Small intestine (tissue), 7 donors: Measurements from ENCODE around the gene CTNND2. TPM values are rescaled to one million over a fixed set of nuclear protein-coding genes. Genes with fewer than 3 reads are reported as not detected.

Source experiments
- DNase-seq, 2 donors: peaks; one replicate each; pipeline versions ENCODE4 v3.0.0 to v3.0.0-alpha.2; 2013
- FAIRE-seq: peaks from 2 replicates; lab custom pipeline; 2012; peaks lifted over from hg19 to GRCh38; lab: Jason Lieb, UNC
- H3K27ac ChIP-seq, 3 donors: one replicate each; pipeline ENCODE4 v1.5.1; 2013; ENCODE audit warnings: low read length in 2 of 3, mild to moderate bottlenecking in 2 of 3, control low read depth in 1 of 3, inconsistent platforms in 1 of 3, low read depth in 1 of 3, moderate library complexity in 1 of 3
- H3K27me3 ChIP-seq, 3 donors: one replicate each; pipeline ENCODE4 v1.6.1; 2013; ENCODE audit warnings: low read length in 3 of 3, inconsistent platforms in 1 of 3; ENCODE audit not compliant: control insufficient read depth in 3 of 3, insufficient read depth in 3 of 3
- H3K36me3 ChIP-seq, 3 donors: one replicate each; pipeline ENCODE4 v1.6.1; 2013; ENCODE audit warnings: low read length in 3 of 3, inconsistent platforms in 1 of 3, low read depth in 1 of 3, mild to moderate bottlenecking in 1 of 3, moderate library complexity in 1 of 3; ENCODE audit not compliant: control insufficient read depth in 3 of 3, insufficient read depth in 2 of 3
- H3K4me1 ChIP-seq, 3 donors: one replicate each; pipeline ENCODE4 v1.6.1; 2013; ENCODE audit warnings: low read length in 2 of 3, inconsistent platforms in 1 of 3, low read depth in 1 of 3, mild to moderate bottlenecking in 1 of 3, moderate library complexity in 1 of 3; ENCODE audit not compliant: control insufficient read depth in 3 of 3, insufficient read depth in 2 of 3
- H3K4me3 ChIP-seq, 3 donors: one replicate each; pipeline ENCODE4 v1.5.1; 2013; ENCODE audit warnings: low read length in 3 of 3, control low read depth in 1 of 3, inconsistent platforms in 1 of 3, low read depth in 1 of 3, mild to moderate bottlenecking in 1 of 3, moderate library complexity in 1 of 3
- H3K9me3 ChIP-seq, 2 donors: one replicate each; pipeline ENCODE4 v1.6.1; 2013; ENCODE audit warnings: low read depth in 1 of 2, low read length in 1 of 2; ENCODE audit not compliant: control insufficient read depth in 2 of 2, insufficient read depth in 1 of 2
- WGBS, 3 donors: extraction: QIAGEN DNeasy Blood & Tissue Kit; methylation state at CpG; one replicate each; pipeline ENCODE4 v1.1.7; 2013; 5-methylcytosine and 5-hydroxymethylcytosine counted together
- polyA plus RNA-seq, 4 donors: library from polyadenylated mRNA; stranded (reverse) in 3 of 4; unstranded in 1 of 4; fragments of 200-250 nt in 3 of 4; fragments of 120-200 nt in 1 of 4; gene quantifications; one replicate each; pipeline versions ENCODE4 v1.2.1 to v1.2.3, GENCODE V29; 2013
- donor health status: healthy with polysubstance abuse.
- donor health status: control.
- donor health status: control.
- donor health status: Bipolar disorder and iron deficiency.
- donor health status: healthy.

The CTNND2 gene
- polyA plus RNA-seq, 4 donors = 1.1 to 3.0 TPM; not detected in 2

DNA sequence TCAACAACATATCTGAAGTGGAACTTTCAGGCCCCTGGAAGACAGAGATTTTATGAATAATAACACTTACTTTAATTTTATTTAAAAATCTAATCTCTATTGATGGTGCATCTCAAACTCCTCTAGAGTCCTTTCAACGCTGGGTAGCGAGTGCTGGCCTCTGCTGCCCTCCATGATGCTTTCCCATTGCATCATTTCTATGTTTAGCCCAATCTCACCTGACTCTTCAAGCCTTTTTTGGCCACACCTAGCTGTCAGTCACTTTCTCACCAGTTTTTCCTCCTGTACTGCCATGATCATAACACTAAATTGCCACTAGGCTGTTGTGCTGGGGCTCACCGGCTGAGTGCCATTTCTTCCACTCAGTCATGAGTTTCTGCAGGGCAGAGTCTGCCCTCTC lies 747.1 kb downstream of the CTNND2 start:
- Histone ChIP-seq H3K36me3 (no peaks in the 10 kb centered on the region), H3K27ac (no peak overlapping the region), H3K4me1 (no peaks in the 10 kb centered on the region), H3K9me3 (no peaks in the 10 kb centered on the region), H3K4me3 (no peak overlapping the region), H3K27me3 (no peaks in the 10 kb centered on the region)
- FAIRE-seq (no peak), DNase-seq (no peak)
- 75 to 90% (median 86%) methylated on average over 3 of the region's 3 CpGs for WGBS, 3 donors

DNA sequence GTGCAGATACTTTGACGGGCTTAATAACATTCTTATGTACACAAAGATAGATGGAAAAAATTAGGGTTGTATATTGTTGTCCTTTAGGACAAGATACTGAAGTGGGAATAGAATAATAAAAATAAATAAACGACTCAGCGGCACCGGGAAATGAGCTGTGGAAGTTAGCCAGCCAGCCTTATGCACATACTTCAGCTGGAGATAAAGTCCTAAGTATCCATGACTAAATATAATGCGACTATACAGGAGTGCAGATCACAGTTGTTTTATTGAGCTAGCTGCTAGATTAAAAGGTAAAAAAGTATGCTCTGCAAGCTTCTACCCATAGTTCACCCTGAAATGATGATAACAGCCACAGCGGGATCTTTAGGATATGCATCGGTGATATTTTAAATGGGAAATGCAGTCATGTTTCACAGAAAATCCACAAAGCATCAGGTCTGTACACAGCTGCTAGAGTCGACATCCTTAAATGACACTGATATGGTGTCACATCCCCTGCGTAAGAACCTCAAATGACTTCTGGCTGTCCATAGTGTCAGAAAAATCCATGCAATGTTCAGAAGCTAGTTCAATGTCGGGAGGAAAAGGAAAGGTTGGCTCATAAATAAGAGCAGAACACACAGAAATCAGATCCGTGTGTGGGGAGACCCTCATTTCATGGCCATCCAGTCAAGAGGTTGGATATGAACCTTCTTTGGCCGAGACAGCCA lies 750.4 kb downstream of the CTNND2 start:
- DNase-seq = no peak
- Histone ChIP-seq H3K4me1 (no peaks in the 10 kb centered on the region), H3K27ac (no peak overlapping the region), H3K36me3 (no peaks in the 10 kb centered on the region), H3K4me3 (no peak overlapping the region), H3K27me3 (no peaks in the 10 kb centered on the region), H3K9me3 (no peaks in the 10 kb centered on the region)
- no peak for FAIRE-seq
- 74 to 79% (median 77%) methylated on average over 12 of the region's 12 CpGs for WGBS, 3 donors

DNA sequence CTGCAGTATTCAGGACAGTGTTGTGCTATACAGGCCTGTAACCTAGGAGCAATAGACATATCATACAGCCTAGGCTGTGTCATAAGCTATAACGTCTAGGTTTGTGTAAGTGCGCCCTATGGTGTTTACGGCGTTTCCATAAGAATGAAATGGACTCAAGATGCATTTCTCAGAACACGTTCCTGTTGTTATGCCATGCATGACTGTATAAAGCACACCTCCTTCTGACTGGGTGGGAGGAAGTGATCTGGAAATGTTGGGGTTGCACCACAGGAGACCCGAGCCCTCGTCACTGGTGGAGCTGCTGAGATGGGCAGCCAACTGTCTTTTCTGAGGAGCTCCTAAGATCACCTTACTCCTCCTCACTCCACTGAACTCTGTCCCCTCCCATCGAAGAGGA lies 751.9 kb downstream of the CTNND2 start:
- no peak overlapping the region for H3K4me3 ChIP-seq
- no peaks in the 10 kb centered on the region for H3K27me3 ChIP-seq
- no peaks in the 10 kb centered on the region for H3K4me1 ChIP-seq
- DNase-seq (no peak), FAIRE-seq (no peak)
- H3K27ac ChIP-seq = no peak overlapping the region
- no peaks in the 10 kb centered on the region for H3K36me3 ChIP-seq
- H3K9me3 ChIP-seq = no peaks in the 10 kb centered on the region
- WGBS, 3 donors = 78 to 90% (median 85%) methylated on average over 8 of the region's 8 CpGs

DNA sequence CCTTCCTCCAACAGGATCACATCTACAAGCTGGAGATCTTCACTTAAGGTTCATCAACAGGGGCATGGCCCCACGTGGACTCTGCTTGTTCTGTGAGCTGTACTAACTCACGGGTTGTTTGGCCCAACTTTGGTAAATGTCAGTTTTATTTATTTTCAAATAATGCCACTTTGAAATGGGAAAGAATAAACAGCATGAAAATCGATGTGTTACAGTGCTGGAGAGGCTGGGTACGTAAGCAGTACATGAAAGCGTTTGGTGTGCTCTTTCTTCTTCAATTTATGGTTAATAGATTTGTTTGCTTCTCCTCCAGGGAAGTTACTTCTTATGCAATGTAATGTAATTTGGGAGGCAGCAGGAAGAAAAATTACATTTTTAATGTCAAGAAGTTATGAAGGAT lies 753.3 kb downstream of the CTNND2 start:
- no peak for FAIRE-seq

DNA sequence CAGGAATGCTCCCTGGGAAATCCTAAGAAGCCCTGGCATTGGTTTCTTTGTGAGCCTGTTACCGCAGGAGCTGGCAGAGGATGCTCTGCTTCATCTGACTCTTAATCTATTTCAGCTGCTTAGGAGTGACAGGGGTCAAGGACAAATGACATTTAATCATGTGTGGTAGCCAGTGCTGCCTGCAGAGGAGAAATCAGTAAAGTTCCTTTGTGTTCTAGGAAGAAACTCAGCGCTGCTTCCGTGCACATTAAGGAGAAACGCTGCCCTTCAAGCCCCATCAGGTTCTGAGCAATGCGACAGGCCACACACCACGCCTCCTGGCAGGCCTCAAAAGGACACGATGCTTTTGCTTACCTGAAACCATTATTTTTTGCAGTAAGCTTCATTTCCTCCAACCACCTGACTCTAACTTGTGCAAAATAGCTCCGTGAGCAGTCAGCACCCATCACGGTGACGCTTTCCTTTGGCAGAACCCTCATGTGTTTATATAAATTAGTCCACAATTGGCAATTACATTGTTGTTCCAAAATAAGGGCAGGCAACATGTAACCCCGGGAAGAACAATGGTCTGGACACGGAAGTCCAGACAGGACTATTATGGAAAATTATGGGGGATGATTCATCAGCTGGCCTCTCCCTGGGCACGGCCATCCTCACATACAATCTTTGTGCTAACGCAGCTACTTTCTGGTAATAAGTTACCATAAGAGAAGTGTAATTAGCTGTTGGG lies 755.3 kb downstream of the CTNND2 start:
- Histone ChIP-seq H3K4me1 (no peaks in the 10 kb centered on the region), H3K27me3 (no peaks in the 10 kb centered on the region), H3K36me3 (no peaks in the 10 kb centered on the region), H3K4me3 (no peak overlapping the region), H3K27ac (no peak overlapping the region), H3K9me3 (no peaks in the 10 kb centered on the region)
- no peak for DNase-seq
- FAIRE-seq = no peak
- WGBS, 3 donors = 81 to 87% (median 81%) methylated on average over 14 of the region's 14 CpGs

More for the DNA sequence above, 753.3 kb downstream of the CTNND2 start:
- H3K27ac ChIP-seq = no peak overlapping the region
- no peak for DNase-seq
- no peaks in the 10 kb centered on the region for H3K9me3 ChIP-seq
- H3K4me1 ChIP-seq = no peaks in the 10 kb centered on the region
- no peak overlapping the region for H3K4me3 ChIP-seq
- 63 to 68% (median 64%) methylated on average over 5 of the region's 5 CpGs for WGBS, 3 donors
- no peaks in the 10 kb centered on the region for H3K27me3 ChIP-seq
- no peaks in the 10 kb centered on the region for H3K36me3 ChIP-seq

DNA sequence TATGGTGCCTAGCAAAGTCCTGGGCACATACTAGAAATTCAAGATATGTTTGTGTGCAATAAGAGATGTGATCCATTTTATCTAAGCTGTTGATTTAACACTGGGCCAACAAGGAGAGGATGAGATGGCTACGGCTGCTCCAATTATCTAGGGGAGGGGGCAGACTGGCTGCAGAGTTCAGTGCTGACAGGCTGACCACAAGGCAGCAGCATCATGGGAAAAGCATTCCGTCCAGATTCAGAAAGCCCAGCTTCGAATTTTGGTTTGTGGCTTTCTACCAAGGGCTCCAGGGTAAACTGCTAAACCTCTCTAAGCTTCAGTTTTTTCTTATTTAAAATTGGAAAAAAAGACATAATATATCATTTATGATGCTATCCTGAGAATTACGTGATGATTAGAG lies 758.1 kb downstream of the CTNND2 start:
- H3K4me1 ChIP-seq = no peaks in the 10 kb centered on the region
- no peaks in the 10 kb centered on the region for H3K36me3 ChIP-seq
- H3K27ac ChIP-seq = no peak overlapping the region
- H3K4me3 ChIP-seq = no peak overlapping the region
- FAIRE-seq (no peak), DNase-seq (no peak)
- WGBS, 3 donors = 50 to 66% (median 56%) methylated on average over 4 of the region's 4 CpGs
- H3K27me3 ChIP-seq = no peaks in the 10 kb centered on the region
- no peaks in the 10 kb centered on the region for H3K9me3 ChIP-seq

DNA sequence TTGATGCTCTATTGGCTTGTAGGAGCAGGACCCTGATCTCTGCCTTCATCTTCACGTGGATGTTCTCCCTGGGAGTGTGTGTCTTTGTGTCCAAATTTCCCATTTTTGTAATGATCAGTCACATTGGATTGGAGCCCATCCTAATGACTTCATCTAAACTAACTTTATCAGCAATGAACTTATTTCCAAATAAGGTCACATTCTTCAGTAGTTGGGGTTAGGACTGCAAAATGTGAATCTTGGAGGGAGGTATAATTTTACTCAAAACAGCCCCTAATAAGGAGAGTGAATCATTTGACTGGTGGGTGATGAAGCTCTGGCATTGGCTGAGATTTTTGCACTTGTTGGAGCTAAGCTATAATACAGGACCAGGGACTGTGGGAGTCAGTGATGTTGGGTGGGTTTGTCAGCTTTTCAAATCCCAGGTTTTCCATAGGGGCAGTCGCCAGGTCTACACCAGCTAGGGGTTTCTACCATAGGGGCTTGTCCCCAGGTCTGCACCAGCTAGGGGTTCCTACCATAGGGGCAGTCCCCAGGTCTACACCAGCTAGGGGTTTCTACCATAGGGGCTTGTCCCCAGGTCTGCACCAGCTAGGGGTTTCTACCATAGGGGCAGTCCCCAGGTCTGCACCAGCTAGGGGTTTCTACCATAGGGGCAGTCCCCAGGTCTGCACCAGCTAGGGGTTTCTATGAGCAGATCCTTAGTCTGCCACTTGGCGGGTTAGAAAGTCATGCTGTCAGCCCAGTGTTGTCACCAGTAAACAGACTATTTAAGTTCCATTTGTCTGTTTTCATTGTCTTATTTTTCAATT lies 760.6 kb downstream of the CTNND2 start:
- Histone ChIP-seq H3K27me3 (no peaks in the 10 kb centered on the region), H3K4me1 (no peaks in the 10 kb centered on the region), H3K27ac (no peak overlapping the region), H3K36me3 (no peaks in the 10 kb centered on the region), H3K9me3 (no peaks in the 10 kb centered on the region), H3K4me3 (no peak overlapping the region)
- FAIRE-seq (no peak), DNase-seq (no peak)
- 39 to 56% (median 41%) methylated on average over 3 of the region's 3 CpGs for WGBS, 3 donors

DNA sequence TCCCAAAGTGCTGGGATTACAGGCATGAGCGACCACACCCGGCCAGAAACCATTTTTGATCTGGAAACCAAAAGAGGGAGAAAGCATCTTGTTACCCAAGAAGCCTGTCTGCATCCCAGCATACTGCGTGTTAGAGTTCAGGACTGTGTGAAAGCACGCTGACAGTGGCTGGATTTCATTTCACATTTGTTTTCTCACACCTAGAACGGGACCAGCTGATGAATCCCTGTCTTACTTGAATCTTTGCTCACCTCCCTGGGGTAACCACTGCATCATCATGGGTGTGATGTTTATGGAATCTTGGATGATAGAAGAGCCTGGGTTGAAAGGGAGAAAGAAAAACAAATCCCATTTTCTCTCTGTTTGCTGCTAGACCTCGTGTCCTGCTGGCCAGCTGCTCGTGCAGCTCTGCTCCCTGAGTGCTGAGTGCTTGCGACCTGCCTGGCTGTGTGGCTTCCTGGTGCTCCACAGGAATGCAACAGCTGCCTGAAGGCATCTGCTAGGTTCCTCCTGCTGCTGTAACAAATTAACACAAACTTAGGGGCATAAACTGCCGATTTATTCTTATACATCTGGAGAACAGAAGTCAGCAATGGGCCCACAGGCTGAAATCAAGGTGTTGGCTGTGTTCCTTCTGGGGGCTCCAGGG lies 764.9 kb downstream of the CTNND2 start:
- 53 to 58% (median 53%) methylated on average over 9 of the region's 9 CpGs for WGBS, 3 donors
- no peak for FAIRE-seq
- no peaks in the 10 kb centered on the region for H3K4me1 ChIP-seq

More for the DNA sequence above, 764.9 kb downstream of the CTNND2 start:
- Histone ChIP-seq H3K27ac (no peak overlapping the region), H3K36me3 (no peaks in the 10 kb centered on the region), H3K27me3 (no peaks in the 10 kb centered on the region), H3K4me3 (no peak overlapping the region), H3K9me3 (no peaks in the 10 kb centered on the region)
- DNase-seq = no peak
